Bronchial epithelial cell (primary cell): Measurements from ENCODE around the gene CHD3. TPM values are rescaled to one million over a fixed set of nuclear protein-coding genes. Genes with fewer than 3 reads are reported as not detected.

Experiments
- DNase-seq: peaks from one replicate; pipeline ENCODE4 v3.0.0-alpha.2; 2010; ENCODE audit warnings: low read depth
- FAIRE-seq: peaks from 2 replicates; lab custom pipeline; 2011; peaks lifted over from hg19 to GRCh38; lab: Jason Lieb, UNC
- H3K27me3 ChIP-seq: 2 replicates; pipeline ENCODE4 v1.5.1; 2011; ENCODE audit warnings: low read length; ENCODE audit not compliant: control insufficient read depth, insufficient read depth
- H3K36me3 ChIP-seq: 2 replicates; pipeline ENCODE4 v1.5.1; 2011; ENCODE audit warnings: low read length; ENCODE audit not compliant: control insufficient read depth, insufficient read depth
- H3K4me3 ChIP-seq: 2 replicates; pipeline ENCODE4 v1.5.1; 2011; ENCODE audit warnings: mild to moderate bottlenecking, low read depth, low read length, control low read depth
- CTCF ChIP-seq: IDR thresholded peaks from 2 replicates; pipeline ENCODE4 v1.5.1; 2011; ENCODE audit warnings: mild to moderate bottlenecking, moderate library complexity, low read length, control low read depth, inconsistent platforms; ENCODE audit not compliant: insufficient read depth, severe bottlenecking
- total RNA-seq: library from RNA; depleted of rRNA; stranded (reverse); fragments of >200 nt; gene quantifications from 2 replicates; pipeline ENCODE4 v1.2.1, GENCODE V29; 2014

Gene CHD3
- total RNA-seq, result 41.3 and 98.2 TPM in 2 replicates

GRCh38 chr17:7888184-7888920 is at the start of gene CHD3:
Gene CHD3 (plus strand): TSS chr17:7888789. CDS start chr17:7889001, 212 bp downstream.
- no peak for TF ChIP-seq CTCF
- peak; percentile 86 for FAIRE-seq
- peak within 1 kb of the TSS; percentile 61 for H3K4me3 ChIP-seq
- DNase-seq, result peak; percentile 79
- H3K27me3 ChIP-seq, result no peaks in the 10 kb centered on the region
- peaks cover 20% of the 10 kb centered on the region for H3K36me3 ChIP-seq

- DNase-seq, result peak; percentile 74
- Histone ChIP-seq H3K27me3 (no peaks in the 10 kb centered on the region), H3K4me3 (peak overlapping the region; percentile 23), H3K36me3 (peaks cover 5% of the 10 kb centered on the region)
- FAIRE-seq, result peak; percentile 50
- TF ChIP-seq CTCF, result no peak
Measured at GRCh38 chr17:7839190-7839875, 49.3 kb upstream of the CHD3 start.

GRCh38 chr17:7839876-7840261 is 48.7 kb upstream of the CHD3 start:
- TF ChIP-seq CTCF, result no peak
- DNase-seq (no peak), FAIRE-seq (no peak)
- Histone ChIP-seq H3K27me3 (no peaks in the 10 kb centered on the region), H3K4me3 (no peak overlapping the region), H3K36me3 (peaks cover 6% of the 10 kb centered on the region)

GRCh38 chr17:7840441-7840840 is 48.1 kb upstream of the CHD3 start:
- DNase-seq (no peak), FAIRE-seq (no peak)
- Histone ChIP-seq H3K36me3 (peaks cover 11% of the 10 kb centered on the region), H3K27me3 (no peaks in the 10 kb centered on the region), H3K4me3 (no peak overlapping the region)
- TF ChIP-seq CTCF, result no peak

GRCh38 chr17:7840875-7841274 is 47.7 kb upstream of the CHD3 start:
- peaks cover 15% of the 10 kb centered on the region for H3K36me3 ChIP-seq
- FAIRE-seq, result no peak

More at GRCh38 chr17:7840875-7841274, 47.7 kb upstream of the CHD3 start:
- TF ChIP-seq CTCF, result no peak
- Histone ChIP-seq H3K27me3 (no peaks in the 10 kb centered on the region), H3K4me3 (no peak overlapping the region)
- no peak for DNase-seq
